Smooth muscle cell of trachea (primary cell): Measurements from ENCODE around the gene RARS2. TPM values are rescaled to one million over a fixed set of nuclear protein-coding genes. Genes with fewer than 3 reads are reported as not detected.

Source experiments
- total RNA-seq: library from RNA; depleted of rRNA; stranded (reverse); fragments of >200 nt; gene quantifications from 2 replicates; pipeline ENCODE4 v1.2.1, GENCODE V29; 2014

The RARS2 gene
- total RNA-seq, result 46.8 and 58.2 TPM in 2 replicates

GRCh38 chr6:87589693-87590416, at the start of gene RARS2, which contains the start of gene ORC3:
TSS of gene RARS2 (minus strand) at chr6:87589987. CDS start at chr6:87589957, 30 bp downstream.
TSS of gene ORC3 (plus strand) at chr6:87590135. CDS start at chr6:87590169, 34 bp downstream.

GRCh38 chr6:87472525-87473418, 117.0 kb downstream of the RARS2 start, which contains the start of gene SLC35A1:
TSS of gene SLC35A1 (plus strand) at chr6:87472974. CDS start at chr6:87473004, 30 bp downstream.

Other genes starting within 250 kb of the RARS2 start
- 2.2 and 2.5 TPM in 2 replicates for gene C6orf163, start 245.2 kb downstream of the RARS2 start, total RNA-seq
- 0.44 and 0.50 TPM in 2 replicates for gene CFAP206, start 182.0 kb downstream of the RARS2 start, total RNA-seq
- gene SLC35A1, start 117.0 kb downstream of the RARS2 start, total RNA-seq, result 20.7 and 24.6 TPM in 2 replicates
- gene ORC3, start 148 bp upstream of the RARS2 start, total RNA-seq, result 26.3 and 31.9 TPM in 2 replicates
- 19.1 and 30.9 TPM in 2 replicates for gene AKIRIN2, start 112.2 kb upstream of the RARS2 start, total RNA-seq